ENCODE results near the gene EMILIN1. TPM values are rescaled to one million over a fixed set of nuclear protein-coding genes. Genes with fewer than 3 reads are reported as not detected.

Gene EMILIN1
- total RNA-seq, result 100 to 1,000 TPM; 121 to 321 (median 264) TPM
- 100 to 1,000 TPM in 1 of 2 donors, 1 to 10 TPM in 1; 8.6 to 177 TPM for polyA plus RNA-seq
- long read RNA-seq, donor 1, partial matches to known transcripts, result 7 of 7 reads
- long read RNA-seq, donor 1, other reads (novel, unspliced or antisense), result 0 of 7 reads
- long read RNA-seq, donor 2, partial matches to known transcripts, result 19 of 21 reads
- long read RNA-seq, donor 2, other reads (novel, unspliced or antisense), result 0 of 21 reads
- long read RNA-seq, donor 3, partial matches to known transcripts, result 12 of 58 reads
- long read RNA-seq, donor 3, other reads (novel, unspliced or antisense), result 46 of 58 reads

DNA sequence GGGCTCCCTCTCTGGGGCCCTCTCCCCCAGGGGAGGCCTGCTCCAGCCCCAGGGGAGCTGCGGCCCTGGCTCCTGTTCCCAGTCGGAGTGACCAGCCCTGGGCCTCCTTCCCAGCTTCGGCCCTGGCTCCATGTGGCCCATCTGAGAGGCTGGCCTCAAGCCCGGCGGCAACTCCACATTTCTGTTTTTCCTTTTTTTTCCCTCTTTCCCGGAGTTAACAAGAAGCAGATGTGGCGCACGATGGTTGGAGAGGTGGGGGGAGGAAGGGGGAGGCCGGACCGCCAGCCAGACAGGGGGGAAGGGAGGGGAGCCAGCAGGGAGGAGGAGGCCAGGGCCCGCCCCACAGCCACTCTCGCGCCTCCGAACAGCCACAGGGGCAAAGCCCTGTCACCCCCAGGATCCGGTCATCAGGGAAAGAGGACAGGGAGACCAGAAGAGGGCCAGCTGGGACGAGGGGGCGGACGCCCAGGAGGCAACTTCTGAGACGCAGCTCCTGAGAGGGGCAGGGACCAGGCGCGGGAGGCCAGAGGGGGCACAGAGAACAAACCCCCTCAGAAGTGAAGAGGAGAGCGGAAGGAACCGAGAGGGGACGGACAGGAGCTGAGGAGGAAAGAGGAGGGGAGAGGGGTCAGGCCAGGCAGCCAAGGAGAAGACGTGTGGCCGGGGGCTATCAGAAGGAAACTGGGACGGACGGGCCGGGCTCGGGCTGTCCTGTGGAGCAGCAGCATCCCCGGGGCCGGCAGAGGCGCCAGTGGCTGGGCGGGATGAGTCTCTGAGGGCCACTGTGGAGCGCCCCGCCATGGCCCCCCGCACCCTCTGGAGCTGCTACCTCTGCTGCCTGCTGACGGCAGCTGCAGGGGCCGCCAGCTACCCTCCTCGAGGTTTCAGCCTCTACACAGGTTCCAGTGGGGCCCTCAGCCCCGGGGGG is at the start of gene EMILIN1:
Gene EMILIN1, plus strand, starts transcription at position 349 of the 928 bp plus-strand sequence. Its CDS starts 451 bp downstream, at position 800.
- WGBS, 3 donors, result 1 to 6% (median 2%) methylated on average over 39 to 41 of the region's 41 CpGs
- Histone ChIP-seq H3K4me1 (ENCODE audit: insufficient read depth) (peaks cover 27% of the 10 kb centered on the region), H3K27ac (peak within 1 kb of the TSS; percentile 48 to 98), H3K36me3 (no peaks in the 10 kb centered on the region), H3K4me3 (peak within 1 kb of the TSS; percentile 59), H3K27me3 (no peaks in the 10 kb centered on the region), H3K9me3 (no peaks in the 10 kb centered on the region)
- intact Hi-C loops (cut with DNase I), result no loop called here
- DNase-seq, result peak; percentile 92 to 96 (median 95)
- TF ChIP-seq, protein P1, sequence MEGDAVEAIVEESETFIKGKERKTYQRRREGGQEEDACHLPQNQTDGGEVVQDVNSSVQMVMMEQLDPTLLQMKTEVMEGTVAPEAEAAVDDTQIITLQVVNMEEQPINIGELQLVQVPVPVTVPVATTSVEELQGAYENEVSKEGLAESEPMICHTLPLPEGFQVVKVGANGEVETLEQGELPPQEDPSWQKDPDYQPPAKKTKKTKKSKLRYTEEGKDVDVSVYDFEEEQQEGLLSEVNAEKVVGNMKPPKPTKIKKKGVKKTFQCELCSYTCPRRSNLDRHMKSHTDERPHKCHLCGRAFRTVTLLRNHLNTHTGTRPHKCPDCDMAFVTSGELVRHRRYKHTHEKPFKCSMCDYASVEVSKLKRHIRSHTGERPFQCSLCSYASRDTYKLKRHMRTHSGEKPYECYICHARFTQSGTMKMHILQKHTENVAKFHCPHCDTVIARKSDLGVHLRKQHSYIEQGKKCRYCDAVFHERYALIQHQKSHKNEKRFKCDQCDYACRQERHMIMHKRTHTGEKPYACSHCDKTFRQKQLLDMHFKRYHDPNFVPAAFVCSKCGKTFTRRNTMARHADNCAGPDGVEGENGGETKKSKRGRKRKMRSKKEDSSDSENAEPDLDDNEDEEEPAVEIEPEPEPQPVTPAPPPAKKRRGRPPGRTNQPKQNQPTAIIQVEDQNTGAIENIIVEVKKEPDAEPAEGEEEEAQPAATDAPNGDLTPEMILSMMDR (IDR thresholded peaks at IDR 0.05), result no peak
- TF ChIP-seq POLR2A (IDR thresholded peaks at IDR 0.05), result peak; percentile 63
- TF ChIP-seq EP300 (IDR thresholded peaks at IDR 0.05), result no peak

DNA sequence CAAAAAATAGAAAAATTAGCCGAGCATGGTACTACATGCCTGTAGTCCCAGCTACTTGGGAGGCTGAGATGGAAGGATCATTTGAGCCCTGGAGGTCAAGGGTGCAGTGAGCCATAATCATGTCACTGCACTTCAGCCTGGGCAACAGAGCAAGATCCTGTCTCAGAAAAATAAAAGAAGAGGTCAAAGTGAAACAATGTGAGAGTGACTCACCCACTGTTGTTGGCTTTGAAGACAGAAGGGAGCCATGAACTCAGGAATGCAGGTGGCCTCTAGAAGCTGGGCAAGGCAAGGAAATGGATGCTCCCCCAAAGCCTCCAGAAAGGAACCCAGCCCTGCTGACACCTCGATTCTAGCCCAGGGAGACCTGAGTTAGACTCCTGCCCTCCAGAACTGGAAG is 49.4 kb upstream of the EMILIN1 start:
- no peak for DNase-seq
- WGBS, 3 donors, result 86 to 92% (median 91%) methylated on average over 2 of the region's 2 CpGs
- no peaks in the 10 kb centered on the region for H3K9me3 ChIP-seq

DNA sequence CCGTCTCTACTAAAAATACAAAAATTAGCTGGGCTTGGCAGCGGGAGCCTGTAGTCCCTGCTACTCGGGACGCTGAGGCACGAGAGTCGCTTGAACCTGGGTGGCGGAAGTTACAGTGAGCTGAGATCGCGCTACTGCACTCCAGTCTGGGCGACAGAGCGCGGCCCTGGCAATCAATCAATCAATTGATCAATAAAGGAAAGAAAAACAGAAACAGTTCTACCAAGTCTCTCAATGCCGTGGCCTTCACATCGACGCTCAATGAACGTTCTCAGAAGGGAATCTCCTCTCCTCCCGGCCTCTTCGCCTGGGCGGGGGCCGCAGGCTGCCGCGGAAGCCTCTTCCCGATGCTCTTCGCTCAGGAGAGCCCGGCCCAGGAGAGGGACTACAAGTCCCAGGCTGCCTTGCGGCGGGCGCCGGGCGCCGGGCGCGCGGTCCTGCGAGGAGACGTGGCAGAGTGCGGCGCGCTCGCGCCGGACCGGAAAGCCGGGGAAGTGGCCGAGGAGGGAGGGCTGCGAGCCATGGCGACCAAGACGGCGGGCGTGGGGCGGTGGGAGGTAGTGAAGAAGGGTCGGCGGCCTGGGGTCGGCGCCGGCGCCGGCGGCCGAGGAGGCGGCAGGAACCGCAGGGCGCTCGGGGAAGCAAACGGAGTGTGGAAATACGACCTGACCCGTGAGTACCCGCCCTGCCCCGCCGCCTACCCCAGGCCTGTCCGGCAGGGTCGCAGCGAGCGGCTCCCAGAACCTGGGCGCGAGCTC is 45.7 kb upstream of the EMILIN1 start, which contains the start of gene TMEM214:
Gene TMEM214, plus strand, starts transcription at position 471 of the 758 bp plus-strand sequence. Its CDS starts 51 bp downstream, at position 522.
- Histone ChIP-seq H3K36me3 (no peaks in the 10 kb centered on the region), H3K27ac (peak within 1 kb of the TSS; percentile 64 to 72), H3K9me3 (no peaks in the 10 kb centered on the region), H3K4me1 (ENCODE audit: insufficient read depth) (peaks cover 2% of the 10 kb centered on the region), H3K4me3 (peak within 1 kb of the TSS; percentile 86), H3K27me3 (no peaks in the 10 kb centered on the region)
- TF ChIP-seq, protein P1 (IDR thresholded peaks at IDR 0.05), result peak in 1 of 3 donors; percentile 8
- no peak for TF ChIP-seq EP300 (IDR thresholded peaks at IDR 0.05)
- TF ChIP-seq POLR2A (IDR thresholded peaks at IDR 0.05), result peak; percentile 73
- DNase-seq, result peak; percentile 85 to 93 (median 88)
- WGBS, 3 donors, result 0 to 1% (median 1%) methylated on average over 66 to 76 of the region's 76 CpGs
- intact Hi-C loops (cut with DNase I), result loop anchor here in 2 of 4 donors (10.0 kb wide), 1 partner anchor 52 kb away; the partner anchor contains the start of gene KHK (in 2 of the 2)

More for the DNA sequence above, 49.4 kb upstream of the EMILIN1 start:
- H3K4me3 ChIP-seq, result no peak overlapping the region
- no peaks in the 10 kb centered on the region for H3K27me3 ChIP-seq
- H3K36me3 ChIP-seq, result no peaks in the 10 kb centered on the region
- intact Hi-C loops (cut with DNase I), result no loop called here
- TF ChIP-seq EP300 (IDR thresholded peaks at IDR 0.05), result no peak
- TF ChIP-seq, protein P1 (IDR thresholded peaks at IDR 0.05), result no peak
- TF ChIP-seq POLR2A (IDR thresholded peaks at IDR 0.05), result no peak
- peaks cover under 1% of the 10 kb centered on the region for H3K4me1 ChIP-seq (ENCODE audit: insufficient read depth)
- no peak overlapping the region for H3K27ac ChIP-seq
